ENCODE results near the gene ADCY5.
"Not testable (repeated sequence)": the region's sequence is repeated elsewhere in the genome, so short reads cannot be mapped to it uniquely, and the experiment has no call there.

Gene ADCY5

GRCh38 chr3:123261666-123262065 is 187.2 kb downstream of the ADCY5 start:
- no peak for DNase-seq (ENCODE audit: low read depth in 2 of 2)

DNA sequence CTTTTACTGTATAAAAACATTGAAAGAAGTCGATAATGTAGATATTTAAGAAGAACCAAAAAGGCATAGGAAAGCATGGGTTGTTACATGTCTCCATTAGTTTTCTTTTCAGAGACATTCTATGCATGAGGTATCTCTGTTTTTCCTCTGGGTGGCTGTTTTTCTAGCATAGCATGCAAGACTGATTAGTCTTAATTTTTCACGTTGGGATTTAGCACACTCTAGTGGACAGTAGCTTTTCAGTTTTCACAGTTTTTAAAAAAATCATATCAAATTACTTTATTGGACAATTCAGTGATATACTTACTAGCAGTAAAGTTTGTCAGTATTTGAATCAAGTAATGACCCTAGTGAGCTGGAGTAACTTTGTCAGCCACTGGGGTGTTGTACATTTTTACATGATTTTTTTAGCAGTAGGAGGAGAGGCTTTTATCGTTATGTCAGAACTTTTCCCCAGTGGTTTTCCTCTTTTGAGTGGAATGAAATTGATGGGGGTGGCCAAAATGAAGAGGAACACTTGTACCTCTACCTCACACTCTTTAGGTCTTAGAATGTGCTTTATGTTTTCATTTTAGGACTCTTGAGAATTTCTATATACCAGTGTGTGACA is 190.0 kb downstream of the ADCY5 start:
- no peak for DNase-seq (ENCODE audit: low read depth in 2 of 2)

DNA sequence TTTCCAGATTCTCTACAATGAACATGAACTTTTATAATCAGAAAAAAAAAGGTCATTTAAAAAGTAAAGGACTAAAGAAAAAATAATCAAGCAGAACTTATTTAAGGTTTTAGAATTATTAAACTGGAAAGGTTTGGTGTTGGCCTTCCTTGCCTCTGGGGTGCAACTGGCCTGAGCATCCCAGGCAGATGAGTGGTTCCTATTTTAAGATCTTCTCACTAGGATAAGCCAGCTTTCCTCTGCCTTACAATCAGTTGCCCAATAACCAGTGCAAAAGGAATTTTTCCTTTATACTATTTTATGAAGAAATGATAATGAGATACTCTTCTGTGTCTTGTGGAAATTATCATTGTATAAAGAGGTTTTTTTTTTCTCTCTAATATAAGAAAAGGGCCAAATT is 190.5 kb downstream of the ADCY5 start:
- DNase-seq (ENCODE audit: low read depth in 2 of 2), result no peak

DNA sequence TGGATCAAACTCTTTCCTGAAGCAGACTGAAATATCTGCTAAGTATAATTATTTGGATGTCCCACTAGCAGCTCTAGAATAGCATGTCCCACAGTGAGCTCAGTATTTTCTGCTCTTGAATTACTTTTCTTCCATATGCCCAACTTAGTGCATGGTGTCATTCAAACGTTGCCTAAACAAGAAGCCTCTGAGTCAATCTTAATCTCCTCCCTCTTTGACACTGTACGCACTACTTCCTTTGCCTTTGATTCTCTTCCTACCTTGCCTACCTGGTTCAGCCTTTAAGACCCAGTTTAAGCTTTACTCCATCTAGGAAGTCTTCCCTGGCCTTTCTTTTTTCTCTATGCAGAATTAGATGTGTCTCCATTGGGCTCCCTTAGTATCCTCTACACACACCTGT is 192.6 kb downstream of the ADCY5 start:
- no peak for DNase-seq (ENCODE audit: low read depth in 2 of 2)

DNA sequence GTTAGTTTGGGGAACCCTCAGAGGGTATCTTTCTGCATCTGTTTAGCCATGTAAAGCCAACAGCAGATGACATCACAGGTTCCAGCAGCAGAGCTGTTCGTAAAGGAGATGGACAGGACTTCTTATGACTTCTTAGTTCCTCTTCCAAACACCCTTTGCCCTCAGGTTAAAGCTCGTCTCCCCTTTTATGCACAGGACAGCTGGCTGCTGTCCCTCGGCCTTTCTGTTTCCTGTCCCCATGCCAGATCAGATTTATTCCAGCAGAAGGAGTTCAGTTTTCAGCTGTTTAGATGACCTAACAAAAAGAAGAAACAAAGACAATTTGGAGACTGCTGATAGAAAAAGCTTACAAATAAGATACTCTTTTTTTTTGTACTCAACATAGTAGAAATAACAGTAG is 202.0 kb downstream of the ADCY5 start:
- DNase-seq (ENCODE audit: low read depth in 2 of 2), result no peak

- peak in 1 of 2 donors; percentile 0 for DNase-seq (ENCODE audit: low read depth in 2 of 2)
These were observed 204.8 kb downstream of the ADCY5 start for GRCh38 chr3:123244128-123244527.

GRCh38 chr3:123239756-123240155 is 209.1 kb downstream of the ADCY5 start:
- DNase-seq (ENCODE audit: low read depth in 2 of 2), result no peak

DNA sequence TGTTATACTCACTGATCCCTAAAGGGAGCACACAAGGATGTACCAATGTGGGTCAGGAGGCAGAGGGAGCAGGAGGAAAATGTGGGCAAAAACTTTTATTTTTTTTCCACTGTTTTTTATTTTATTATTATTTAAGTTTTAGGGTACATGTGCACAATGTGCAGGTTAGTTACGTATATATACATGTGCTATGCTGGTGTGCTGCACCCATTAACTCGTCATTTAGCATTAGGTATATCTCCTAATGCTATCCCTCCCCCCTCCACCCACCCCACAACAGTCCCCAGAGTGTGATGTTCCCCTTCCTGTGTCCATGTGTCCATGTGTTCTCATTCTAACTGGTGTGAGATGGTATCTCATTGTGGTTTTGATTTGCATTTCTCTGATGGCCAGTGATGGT is 209.7 kb downstream of the ADCY5 start:
- DNase-seq (ENCODE audit: low read depth in 2 of 2), result not testable (repeated sequence)

GRCh38 chr3:123236902-123237301 is 212.0 kb downstream of the ADCY5 start:
- DNase-seq (ENCODE audit: low read depth in 2 of 2), result no peak

Measured in activated CD4-positive, alpha-beta T cell treated with anti-CD3 and anti-CD28 coated beads for 24 hours (primary cell).